IPS-NIHi11 (cell line): ENCODE measurements around the gene BIRC6.
"Not testable (repeated sequence)": the region's sequence is repeated elsewhere in the genome, so short reads cannot be mapped to it uniquely, and the experiment has no call there.

Experiments used
- DNase-seq: peaks from one replicate; pipeline ENCODE4 v3.0.0; 2012; ENCODE audit warnings: mixed read lengths, low spot score

BIRC6 gene

DNA sequence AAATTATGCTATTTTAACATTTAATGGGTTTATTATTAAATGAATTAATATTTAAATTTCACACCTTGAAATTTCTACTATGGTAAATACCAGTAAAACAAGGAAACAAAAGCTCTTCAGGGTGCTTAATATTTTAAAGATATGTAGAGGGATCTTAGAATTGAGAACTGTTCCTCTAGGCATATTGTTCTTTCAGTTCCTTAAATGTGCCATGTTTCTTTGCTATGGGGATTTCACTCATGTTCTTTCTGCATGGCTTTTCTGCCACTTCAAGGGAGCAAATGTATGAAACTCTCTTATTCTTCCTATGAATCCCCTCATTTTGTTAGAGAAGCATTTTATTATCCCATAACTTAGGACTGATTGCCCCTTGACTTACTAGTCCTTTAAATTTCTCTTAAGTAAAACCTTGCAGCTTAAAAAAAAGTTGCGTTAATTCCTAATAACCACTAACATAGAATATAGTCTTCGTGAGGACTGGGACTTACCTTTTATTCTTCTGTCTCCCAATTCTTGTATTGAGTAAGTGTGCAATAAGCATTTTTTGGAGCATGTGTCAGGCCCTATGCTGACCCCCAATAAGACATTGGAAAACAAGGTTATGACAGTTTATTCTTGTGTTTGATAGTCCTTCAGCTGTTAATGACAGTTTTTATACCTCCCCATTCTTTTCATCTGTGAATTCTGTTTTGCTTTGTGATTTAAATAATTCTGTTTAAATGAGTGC is 95.7 kb downstream of the BIRC6 start:
- DNase-seq, result no peak

DNA sequence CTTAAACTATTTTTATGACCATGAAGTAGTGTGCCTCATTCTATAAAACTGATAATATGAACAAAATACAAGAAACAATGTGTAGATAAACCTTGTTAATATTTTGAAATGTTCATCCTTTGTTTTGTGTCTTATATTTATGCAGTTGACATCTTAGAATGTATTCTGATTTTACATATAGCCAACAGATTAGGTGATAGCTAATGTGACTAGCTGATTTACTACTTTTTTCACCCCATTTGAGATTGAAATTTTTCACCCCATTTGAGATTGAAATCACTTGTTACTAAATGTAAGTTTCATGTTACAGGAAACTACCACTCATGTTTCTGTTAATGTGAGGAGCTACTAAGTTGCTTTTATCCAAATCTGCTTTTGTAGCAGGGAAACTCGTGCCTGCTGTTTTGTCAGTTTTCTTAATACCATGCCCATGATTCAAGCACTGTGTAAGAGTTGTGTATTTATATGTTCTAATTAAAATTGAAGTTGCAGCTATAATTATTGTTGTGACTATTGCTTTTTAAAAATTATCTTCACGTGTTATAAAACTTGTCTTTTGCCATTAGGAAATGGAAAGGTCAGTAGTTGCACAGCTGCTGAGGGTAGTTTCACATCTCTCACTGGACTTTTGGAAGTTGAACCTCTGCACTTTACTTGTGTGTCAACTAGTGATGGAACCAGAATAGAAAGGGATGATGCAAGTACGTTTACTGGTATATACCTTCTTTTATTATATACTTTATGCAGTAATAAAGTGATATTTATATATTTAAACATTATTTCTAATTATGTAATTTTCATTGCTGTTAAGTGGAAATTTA is 96.6 kb downstream of the BIRC6 start:
- DNase-seq, result no peak

DNA sequence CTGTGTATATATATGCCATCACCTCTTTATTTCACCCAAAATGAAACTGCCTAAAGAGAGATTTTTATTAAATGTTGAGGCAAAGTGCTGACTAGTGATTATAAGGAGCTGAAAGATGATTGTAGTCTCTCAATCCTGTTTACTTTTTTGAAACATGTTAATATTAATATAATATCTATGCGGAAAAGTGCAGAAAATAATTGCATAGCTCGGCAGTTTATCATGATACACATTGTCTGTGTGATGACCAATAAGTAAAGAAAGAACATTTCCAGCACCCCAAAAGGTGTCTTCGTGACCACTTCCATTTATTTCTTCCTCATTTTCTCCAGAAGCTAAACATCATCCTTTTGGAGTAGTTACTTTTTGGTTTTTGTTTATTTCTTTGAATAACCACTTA is 99.0 kb downstream of the BIRC6 start:
- DNase-seq, result no peak

DNA sequence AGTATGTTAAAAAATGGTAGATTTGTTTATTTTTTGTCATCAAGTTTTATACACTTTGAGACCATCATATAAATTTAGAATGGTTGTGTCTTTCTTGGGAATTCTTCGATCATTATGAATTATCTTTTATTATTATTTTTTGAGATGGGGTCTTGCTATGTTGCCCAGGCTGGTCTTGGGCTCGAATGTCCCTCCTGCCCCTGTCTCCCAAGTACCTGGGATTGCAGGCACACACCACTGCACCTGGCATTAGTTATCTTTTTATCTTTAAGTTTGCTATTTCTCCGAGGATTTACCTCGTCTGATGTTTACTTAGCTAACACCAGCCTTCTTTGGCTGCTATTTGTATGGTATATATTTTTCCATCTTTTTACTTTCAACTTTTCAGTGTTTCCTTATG is 100.0 kb downstream of the BIRC6 start:
- no peak for DNase-seq

DNA sequence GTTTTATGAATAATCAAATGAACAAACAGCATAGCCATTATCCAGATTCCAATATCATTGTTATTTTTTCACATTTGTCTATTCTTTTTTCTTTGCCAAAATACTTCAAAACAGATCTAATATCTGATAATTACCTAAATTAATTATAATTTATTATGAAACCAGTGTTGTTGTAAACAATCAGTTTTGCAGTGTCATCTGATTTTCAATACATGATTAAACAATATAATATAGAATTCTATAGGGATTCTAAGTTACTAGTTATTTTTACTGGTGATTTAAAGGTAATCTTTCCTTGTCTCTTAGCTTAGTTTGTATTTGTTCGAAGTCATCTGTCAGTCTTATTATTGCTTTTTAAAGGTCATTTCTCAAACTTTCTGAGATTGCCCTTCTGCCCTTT is 101.0 kb downstream of the BIRC6 start:
- no peak for DNase-seq

DNA sequence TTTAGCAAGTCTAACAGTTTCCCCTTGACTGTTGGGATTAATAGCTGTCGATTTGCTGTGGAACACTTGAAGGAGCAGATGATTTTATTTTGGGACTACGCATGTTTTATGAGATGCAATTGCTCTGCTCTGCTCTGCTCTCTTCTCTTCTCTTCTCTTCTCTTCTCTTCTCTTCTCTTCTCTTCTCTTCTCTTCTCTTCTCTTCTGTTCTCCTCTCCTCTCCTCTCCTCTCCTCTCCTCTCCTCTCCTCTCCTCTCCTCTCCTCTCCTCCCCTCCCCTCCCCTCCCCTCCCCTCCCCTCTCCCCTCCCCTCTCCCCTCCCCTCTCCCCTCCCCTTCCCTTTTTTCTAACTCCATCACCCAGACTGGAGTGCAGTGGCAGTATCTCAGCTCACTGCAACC is 104.0 kb downstream of the BIRC6 start:
- DNase-seq, result not testable (repeated sequence)

DNA sequence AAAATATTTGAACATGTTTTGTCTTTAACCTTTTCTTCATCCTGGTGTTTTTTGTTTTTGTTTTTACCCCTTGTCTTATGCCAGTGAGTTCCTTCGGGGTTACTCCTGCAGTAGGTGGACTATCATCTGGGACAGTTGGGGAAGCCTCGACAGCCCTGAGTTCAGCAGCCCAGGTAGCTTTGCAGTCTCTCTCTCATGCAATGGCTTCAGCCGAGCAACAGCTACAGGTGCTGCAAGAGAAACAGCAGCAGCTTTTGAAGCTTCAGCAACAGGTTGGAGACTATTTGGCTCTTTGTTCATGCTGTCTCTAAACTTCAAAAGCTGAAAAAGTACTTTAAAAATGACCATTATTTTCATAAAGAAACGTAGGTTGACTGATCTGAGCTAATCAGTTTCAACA is 106.3 kb downstream of the BIRC6 start:
- no peak for DNase-seq

DNA sequence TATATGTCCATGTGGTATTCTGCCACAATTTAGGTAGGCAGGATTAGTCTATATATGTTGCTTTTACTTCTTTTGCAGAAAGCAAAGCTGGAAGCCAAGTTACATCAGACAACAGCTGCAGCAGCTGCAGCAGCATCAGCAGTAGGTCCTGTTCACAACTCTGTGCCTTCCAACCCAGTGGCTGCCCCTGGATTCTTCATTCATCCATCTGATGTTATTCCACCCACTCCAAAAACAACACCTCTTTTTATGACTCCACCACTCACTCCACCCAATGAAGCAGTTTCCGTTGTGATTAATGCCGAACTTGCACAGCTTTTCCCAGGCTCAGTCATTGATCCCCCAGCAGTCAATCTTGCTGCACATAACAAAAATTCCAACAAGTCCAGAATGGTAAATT is 107.6 kb downstream of the BIRC6 start:
- no peak for DNase-seq

DNA sequence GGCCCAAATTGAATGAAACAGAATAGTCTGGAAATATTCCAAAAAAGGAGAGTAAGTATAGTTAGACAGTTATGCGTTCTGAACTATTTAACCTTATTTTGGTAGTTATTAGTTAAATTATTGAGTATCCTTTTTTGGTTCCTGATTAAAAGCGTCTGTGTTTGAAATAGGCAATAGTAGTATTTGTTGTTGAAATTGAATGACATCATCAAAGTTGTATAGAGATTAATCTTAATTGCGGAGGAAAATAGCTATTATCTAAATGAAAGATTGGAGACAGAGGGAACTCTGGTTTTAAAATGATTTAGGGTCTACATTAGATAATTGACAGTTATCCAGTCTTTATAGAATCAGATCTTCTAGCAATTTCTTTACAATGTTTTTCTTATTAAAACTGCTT is 115.8 kb downstream of the BIRC6 start:
- no peak for DNase-seq

DNA sequence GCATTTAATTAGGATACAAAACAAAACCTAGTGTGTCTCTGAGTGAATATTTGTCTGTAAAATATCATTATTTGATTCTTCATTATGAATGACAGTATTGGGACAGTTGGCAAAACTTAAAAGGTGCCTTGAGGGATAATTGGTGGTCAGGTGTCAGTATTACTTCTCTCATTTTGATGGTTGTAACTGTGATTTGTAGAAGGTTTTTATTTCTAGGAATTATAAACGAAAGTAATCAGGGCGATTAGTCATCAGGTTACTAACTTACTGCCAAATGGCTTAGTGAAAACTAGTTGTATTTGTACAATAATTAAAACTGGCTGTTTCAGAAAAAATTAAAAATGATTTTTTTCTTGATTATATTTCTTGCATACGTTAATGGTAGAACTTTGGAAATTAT is 117.6 kb downstream of the BIRC6 start:
- DNase-seq, result no peak

DNA sequence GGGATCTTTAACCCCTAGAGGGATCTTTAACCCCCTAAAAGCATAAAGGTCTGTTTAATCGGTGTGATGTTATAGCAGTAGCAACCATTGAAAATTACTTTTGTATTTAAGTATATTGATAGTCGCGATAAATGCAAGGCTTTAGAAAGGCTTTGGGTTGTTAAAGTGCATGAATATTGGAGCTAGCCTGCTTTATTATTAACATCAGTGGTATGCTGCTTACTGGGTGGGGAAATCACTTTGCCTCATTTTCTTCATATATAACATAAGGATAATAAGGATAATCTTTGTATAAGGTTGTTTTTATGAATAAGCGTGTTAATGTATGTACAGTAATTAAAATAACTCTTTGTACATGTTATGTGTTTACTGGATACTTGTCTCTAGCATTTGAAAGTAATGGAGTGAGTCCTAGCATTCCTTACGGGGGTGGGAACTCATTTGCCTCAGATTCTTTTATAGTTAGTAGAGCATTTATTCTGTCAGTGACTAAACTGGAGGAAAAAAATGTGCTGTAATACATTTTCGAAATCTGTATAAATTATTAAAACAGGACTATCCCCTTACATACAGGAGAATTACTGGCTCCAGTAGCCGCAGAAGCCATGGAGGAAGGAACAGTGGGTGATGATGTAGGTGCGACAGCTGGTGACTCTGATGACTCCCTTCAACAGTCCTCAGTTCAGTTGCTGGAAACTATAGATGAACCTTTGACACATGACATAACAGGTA is 122.2 kb downstream of the BIRC6 start:
- DNase-seq, result no peak

DNA sequence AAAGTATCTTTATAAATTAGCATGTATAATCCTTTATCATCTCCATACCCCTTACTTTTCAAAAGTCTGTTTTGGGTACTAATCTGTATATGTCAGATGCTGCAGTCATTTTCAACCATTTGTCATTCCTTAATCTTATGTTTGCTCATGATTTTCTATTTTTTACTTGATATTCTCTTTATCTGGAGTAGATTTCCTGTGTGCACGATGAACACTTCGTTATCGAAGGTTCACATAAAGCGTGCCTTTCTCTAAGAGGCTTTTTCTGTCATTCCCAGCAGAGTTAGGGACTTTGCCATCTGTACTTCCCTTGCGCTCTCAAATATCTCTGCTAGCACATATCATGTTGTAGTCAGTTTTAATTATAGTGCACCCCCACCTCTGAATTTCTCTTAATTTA is 123.2 kb downstream of the BIRC6 start:
- no peak for DNase-seq

DNA sequence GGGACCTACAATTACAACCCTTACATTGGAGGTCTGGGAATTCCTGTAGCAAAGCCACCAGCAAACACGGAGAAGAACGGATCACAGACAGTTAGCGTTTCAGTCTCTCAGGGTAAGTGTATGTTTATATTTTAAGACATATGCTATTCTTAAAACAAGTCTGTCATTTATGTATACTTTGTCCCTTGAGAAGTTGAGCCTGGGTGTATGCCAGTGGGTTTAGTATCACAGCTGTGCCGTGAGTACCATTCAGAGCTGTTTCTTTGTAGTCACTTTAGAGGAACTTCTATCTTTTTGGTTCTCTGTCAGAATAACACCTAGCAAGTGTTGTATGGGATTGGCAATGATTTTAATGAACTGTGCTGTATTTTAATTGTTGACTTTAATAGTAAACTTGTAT is 125.6 kb downstream of the BIRC6 start:
- no peak for DNase-seq

DNA sequence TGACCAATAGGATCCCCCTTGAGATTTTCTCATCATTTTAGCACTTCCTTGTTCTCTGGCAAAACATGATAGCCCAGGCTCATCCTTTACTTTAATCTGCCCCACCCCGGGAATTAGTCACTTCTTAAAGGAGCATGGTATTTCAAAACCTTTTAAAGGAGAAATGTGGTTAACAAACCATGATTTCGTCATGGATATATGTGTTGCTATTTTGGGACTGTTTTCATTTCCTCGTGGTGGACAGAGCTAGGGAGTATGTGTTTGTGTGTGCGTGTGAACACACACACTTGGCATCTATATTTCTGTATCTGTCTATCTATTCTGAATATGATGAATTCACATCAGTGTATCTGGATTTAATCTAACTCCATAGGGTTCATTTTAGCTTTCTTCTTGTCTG is 128.1 kb downstream of the BIRC6 start:
- DNase-seq, result no peak

DNA sequence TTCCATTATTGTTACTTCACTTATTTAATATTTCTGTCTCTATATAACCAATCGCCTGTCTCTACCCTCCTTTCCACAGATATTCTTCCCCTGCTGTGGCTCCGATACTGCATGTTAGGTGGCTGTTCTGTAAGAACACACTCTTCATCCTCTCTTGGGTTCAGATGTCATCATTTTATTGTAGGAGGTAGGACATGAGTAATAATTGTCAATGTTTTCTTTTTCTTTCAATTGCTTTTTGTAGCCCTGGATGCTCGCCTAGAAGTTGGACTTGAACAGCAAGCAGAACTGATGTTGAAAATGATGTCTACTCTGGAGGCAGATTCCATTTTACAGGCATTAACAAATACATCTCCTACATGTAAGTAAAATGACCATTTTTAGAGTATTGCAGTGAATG is 128.6 kb downstream of the BIRC6 start:
- DNase-seq, result no peak

DNA sequence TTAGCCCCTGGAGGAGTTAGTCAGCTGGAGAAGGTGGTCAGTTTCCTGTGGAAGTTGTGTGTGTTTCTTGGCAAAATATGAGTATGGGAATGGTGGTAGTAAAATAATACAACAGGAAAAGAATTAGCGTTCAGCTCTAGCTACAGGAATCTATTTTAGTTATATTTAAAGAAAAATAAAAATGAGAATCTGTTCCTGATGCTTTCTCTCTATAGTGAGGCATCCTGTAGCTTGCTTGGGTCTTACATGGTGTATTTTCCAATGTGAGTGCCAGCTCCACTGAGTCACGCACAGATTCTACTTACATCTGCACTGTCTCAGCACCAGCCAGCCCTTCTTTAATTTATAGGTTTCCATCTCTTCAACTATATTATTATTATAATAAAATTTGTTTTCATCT is 132.2 kb downstream of the BIRC6 start:
- DNase-seq, result no peak

DNA sequence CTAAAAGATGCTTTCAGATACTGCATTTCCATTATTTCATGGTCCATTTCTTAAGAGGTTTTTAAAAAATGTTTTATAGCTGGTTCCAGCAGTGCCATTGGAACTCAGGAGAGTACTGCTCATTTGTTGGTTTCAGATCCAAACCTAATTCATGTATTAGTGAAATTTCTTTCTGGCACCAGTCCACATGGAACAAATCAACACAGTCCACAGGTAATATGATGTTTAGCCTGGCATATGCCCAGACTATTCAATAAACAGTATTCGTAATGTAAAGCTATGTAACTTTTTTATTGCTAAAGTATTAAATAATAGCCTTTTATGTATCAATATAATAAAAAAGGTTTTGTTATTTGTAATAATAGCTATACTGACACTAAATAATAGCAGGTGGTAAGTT is 134.5 kb downstream of the BIRC6 start:
- no peak for DNase-seq

DNA sequence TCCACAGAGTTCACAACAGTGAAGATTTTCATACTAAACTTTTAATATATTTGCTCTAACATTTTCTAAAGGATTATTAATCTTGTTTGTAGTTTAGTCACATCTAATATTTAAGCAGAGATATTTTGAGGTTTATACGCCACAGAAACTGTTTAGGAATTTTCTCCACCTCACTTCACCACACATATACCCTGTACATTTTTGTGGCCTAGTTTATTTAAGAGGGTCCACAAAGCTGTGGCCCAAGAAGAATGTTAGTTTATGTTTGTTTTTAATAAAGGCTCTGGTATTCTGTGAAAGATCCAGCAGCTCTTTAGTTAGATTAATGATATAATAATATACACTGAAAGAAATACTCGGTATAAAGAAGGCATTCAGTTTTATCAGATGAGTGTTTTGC is 138.3 kb downstream of the BIRC6 start:
- DNase-seq, result no peak

DNA sequence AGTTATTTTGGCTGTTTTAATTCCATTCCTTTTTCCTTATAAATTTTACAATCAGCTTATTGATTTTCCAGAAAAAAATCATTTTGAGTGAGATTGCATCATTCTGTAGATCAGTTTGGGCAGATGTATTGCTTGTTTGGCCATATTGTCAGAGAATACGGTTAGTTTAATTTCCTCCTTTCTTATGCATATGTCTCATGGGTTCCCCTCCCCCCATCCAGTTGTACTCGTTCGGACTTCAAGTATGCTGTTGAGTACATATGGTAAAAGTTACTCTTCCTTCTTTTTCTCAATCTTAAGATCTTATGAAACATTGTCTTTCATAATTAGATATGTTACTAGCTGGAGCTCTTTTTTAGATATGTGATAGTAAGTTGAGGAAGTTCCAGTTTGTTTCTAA is 139.8 kb downstream of the BIRC6 start:
- DNase-seq, result peak; percentile 8

DNA sequence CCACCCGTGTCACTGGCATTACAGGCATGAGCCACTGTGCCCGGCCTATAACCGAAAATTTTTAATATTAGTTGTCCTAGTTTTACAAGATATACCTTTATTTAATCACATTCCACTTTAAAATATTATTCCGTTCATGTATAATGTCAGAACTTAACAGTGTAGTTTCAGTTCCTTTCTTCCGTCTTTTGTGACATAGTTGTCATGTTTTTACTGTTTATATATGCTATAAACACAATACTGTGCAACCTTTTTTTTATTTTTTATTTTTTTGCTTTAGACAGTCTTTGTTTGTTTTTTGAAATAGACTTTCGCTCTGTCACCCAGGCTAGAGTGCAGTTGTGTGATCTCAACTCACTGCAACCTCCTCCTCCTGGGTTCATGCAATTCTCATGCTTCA is 141.5 kb downstream of the BIRC6 start:
- no peak for DNase-seq

DNA sequence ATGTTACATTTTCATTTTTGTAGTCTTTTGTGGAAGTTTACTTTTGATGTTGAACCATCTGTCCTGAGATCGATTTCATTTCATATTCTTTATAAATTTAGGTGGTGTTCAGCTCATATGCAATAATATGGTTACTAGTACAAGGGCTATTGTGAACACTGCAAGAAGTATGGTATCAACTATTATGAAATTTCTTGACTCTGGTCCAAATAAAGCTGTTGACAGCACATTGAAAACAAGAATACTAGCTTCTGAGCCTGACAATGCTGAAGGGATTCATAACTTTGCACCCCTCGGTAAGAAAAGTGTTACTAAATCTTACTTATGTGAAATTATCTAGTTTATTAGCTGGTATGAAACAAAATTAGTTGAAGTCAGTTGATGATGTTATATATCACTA is 146.1 kb downstream of the BIRC6 start:
- DNase-seq, result no peak

DNA sequence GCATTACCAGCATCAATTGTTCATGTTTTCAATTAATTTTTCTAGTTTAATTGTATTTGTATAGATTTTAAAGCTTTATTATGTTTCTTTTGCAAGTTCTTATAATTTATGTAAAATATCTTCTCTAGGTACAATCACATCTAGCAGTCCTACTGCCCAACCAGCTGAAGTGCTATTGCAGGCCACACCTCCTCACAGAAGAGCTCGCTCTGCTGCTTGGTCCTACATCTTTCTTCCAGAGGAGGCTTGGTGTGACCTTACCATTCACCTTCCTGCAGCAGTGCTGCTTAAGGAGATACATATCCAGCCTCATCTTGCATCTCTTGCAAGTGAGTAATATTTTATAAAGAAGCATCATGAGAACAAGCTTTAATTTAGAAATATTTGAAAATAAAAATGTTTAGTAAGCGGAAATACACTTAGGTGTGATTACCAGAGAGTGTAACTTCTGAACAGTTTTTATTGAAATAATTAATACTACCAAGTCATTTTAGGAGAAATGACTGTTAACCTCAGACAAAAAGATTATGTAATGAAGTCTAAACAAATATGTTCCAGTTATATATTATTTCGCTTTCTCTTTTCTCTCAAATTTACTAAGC is 148.2 kb downstream of the BIRC6 start:
- DNase-seq, result no peak

DNA sequence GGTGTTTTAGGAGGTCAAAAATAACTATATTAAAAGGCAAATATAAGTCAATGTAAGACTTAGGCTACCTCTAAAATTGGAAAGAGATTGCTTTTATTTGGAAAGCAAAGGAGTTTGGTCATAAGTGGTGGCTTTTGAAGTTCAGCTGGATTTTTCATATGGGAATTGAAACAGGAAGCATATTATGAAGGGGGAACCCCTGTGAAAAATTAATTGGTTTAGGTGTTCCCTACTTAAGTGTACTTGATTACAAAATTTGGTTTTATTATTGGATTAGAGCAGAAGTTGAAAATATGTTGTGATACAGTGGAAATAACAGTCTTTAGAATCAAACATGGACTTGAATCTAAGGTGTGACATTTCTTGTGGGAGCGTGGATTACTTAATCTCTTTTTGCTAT is 149.6 kb downstream of the BIRC6 start:
- no peak for DNase-seq
